HG02642 (cell line): ENCODE measurements around the gene NGLY1.

Experiments used
- ATAC-seq: cut with Tn5 transposase; IDR thresholded peaks from one replicate; pipeline ENCODE4 v1.9.1; 2021; ENCODE audit warnings: mild to moderate bottlenecking; ENCODE audit not compliant: unreplicated experiment, poor library complexity

NGLY1 gene, protein sequence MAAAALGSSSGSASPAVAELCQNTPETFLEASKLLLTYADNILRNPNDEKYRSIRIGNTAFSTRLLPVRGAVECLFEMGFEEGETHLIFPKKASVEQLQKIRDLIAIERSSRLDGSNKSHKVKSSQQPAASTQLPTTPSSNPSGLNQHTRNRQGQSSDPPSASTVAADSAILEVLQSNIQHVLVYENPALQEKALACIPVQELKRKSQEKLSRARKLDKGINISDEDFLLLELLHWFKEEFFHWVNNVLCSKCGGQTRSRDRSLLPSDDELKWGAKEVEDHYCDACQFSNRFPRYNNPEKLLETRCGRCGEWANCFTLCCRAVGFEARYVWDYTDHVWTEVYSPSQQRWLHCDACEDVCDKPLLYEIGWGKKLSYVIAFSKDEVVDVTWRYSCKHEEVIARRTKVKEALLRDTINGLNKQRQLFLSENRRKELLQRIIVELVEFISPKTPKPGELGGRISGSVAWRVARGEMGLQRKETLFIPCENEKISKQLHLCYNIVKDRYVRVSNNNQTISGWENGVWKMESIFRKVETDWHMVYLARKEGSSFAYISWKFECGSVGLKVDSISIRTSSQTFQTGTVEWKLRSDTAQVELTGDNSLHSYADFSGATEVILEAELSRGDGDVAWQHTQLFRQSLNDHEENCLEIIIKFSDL

GRCh38 chr3:25782938-25783660 lies at the start of gene NGLY1:
NGLY1 (minus strand) TSS chr3:25783443; CDS start chr3:25783390, 53 bp downstream.
- ATAC-seq, result peak; percentile 81

DNA sequence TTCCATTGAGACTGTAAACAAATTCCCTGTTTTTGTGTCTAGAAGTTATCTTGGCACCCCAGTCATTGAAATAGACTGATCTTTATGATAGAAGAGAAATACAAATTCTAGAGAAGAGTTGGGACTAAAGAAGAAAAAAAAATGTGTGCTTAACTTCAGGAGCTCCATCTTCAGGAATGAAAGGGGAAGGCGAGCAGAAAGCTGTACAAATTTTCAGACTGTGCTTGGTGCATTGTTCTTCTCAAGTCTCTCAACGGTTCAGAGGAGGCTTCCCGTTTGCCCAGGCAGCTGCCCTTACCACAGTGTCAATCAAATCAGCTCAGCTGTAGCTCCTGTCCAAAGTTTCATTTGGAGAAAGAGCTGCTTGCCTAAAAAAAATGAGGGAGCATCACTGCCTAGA lies 48.3 kb upstream of the NGLY1 start:
- no peak for ATAC-seq

DNA sequence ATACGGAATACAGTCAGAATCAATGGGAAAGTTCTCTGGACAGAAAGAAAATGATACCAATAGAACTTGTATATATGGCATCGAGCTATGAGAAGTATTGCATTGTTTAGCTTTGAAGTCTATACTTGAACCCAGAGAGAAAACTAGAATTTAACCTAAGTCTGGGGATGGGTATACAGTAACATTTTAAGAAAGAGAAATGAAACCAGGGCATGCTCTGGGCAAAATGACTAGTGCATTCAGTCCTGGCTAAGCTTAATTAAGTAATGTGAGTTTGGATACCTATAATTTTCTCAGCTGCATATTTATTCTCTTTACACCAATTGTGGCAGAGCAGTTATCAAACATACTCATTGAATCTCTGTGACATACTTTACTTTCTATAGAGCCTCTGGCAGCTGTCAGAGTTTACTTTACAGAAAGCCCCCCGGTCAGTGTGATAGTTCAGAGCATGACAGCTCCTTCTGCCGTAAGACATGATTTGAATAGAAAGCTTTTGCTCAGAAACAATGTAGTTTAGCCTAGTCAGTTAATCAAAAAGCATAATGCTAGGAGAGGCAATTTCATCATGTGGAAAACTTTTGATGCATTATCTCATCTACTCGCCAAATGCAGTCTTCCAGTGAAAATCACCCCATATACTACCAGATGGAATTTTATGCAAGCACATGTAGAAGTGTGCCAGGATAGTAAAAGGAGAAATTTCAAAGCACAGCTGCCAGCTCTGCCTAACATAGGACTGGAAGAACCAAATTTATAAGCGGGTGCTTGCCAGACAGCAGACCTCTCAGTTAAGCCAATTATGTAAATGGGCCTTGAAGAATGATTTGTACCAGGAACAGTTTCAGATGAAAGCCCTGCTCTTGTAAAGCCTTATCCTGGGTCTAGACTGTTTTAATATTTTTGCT lies 47.4 kb upstream of the NGLY1 start:
- no peak for ATAC-seq

DNA sequence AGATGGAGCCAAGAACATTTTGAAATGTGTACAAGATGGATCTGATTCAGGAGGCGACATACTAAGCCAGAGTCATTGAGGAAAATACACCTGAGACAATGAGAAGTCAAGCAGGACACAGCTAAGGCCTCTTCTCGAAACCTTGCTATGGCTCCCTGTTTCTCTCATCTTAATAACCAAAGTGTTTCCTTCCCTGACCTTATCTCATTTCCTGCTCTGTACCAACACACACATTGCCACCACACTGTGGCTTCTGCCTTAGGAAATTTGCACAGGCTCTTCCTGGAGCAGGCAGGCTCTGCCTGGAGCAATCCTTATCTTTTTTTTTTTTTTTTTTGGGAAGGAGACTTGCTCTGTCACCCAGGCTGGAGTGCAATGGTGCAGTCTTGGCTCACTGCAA lies 43.3 kb upstream of the NGLY1 start:
- ATAC-seq, result no peak

DNA sequence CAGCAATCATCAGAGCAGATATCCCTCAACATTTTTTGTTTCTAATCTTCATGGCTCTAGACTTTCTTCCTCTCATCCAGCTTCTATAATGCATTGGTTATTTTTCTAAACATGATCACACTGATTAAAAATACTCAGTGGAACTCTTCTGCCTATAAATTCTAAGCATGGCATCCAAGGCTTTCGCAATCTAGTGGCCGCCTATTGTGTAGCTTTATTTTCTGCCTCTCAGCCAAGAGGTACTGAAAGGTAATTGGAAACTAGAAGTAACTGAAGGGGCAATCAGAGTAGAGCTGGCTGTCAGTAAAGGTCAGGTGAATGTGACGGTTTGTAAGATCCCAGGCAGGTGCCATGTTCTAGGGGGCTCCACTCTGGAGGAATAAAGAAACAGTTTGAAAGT lies 40.1 kb upstream of the NGLY1 start:
- no peak for ATAC-seq

- no peak for ATAC-seq
Observed at GRCh38 chr3:25821746-25822573, 38.7 kb upstream of the NGLY1 start.

DNA sequence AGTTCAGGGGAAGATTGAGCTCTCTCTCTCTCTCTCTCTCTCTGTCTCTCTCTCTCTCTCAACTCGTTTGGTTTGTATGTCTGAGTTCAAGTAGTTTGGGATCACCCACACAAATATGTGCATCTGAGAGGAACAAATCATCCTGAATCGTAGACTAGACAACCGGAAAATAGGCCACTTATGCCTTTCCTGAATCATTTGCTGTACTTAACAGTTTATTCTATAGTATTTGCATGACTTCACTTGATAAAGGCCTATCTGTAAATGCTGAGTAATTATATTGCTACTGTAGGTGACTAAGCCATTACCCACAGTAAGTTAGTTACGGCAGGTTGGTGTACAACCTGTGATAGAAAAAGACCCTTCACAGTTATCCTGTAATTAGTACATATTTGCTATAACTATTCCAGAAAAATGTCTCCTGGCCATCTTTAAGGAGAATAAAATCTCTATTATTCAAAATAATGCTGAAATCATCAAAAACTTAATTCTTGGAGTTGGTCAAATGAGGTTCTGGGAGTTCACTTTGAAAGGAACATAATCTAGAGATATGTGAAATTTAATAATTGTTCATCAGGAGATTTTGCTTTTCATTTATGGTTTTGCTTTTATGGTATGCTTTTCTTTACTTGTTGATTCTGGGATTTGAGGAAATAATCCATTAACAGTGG lies 37.7 kb upstream of the NGLY1 start:
- no peak for ATAC-seq

GRCh38 chr3:25820366-25820765 lies 37.1 kb upstream of the NGLY1 start:
- ATAC-seq, result no peak

DNA sequence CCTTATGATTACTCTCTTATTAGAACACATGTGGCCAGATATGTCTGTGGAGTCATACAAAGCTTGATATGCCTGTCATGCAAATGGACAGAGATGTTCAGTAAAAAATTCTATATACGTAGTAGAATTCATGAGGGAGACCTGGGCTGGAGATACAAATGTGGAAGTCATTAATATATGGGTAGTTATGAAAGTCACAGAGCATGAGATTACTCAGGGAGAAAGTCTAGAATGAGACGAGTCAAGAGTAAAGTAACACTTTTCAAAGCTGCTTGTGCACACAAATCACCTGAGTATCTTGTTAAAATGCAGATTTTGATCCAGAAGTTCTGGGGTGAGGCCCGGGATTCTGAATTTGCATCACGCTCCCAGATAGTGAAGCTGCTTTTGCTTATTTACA lies 35.1 kb upstream of the NGLY1 start:
- ATAC-seq, result no peak

DNA sequence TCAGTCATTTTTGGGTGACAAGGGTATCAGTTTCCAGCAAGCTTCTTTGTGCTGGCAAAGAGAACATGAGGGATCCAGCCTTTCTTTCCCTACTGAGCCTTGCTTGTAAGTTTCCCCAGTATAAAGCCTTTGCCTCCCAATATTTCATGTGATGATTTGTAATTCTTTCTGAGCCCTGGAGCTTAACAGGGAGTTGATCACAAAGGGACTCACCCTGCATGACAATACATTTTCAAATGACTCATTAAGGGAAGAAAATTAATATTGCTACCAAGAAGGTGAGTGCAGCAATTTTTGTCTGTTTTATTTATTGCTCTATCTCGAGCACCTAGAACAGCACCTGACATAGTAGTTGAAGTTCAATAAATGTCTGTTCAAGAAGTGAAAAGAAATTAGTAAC lies 34.4 kb upstream of the NGLY1 start:
- ATAC-seq, result no peak

GRCh38 chr3:25817107-25817506 lies 33.9 kb upstream of the NGLY1 start:
- ATAC-seq, result peak; percentile 44

- ATAC-seq, result no peak
Observed at GRCh38 chr3:25812644-25813043, 29.4 kb upstream of the NGLY1 start.

- no peak for ATAC-seq
Observed at GRCh38 chr3:25804676-25805075, 21.4 kb upstream of the NGLY1 start.

DNA sequence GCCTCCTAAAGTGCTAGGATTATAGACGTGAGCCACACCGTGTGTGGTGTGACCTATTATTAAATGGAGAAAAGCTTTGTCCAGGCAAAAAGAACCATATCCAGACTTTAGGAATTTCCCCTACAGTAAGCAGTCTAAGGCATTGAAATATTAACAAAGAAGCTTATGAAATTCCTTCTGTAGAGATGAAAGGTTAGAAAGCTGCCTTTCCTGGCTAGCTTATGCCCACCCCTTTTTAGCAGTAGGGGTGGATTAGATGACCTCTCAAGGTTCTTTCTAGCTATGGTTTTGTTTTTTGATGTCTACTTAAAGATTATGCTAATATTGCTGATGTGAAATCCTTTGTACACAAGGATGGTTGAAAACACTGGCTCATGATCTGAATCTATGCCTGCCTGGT lies 20.6 kb upstream of the NGLY1 start:
- ATAC-seq, result no peak

DNA sequence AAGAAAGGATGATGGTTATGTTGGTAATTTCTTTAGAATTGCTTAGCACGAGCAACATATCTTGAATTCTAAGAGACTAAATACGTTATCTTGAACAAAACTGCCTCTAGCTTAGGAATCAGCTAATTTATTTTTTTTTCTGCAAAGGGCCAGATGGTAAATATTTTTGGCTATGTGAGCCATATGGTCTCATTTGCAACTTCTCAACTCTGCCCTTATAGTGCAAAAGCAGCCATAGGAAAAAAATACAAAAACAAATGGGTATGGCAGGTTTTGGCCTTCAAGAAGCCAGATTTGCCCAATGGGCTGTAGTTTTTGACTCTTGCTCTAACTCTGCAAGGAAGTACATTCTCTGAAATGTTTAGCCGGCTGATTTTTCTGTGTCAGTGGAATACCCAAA lies 18.5 kb upstream of the NGLY1 start:
- no peak for ATAC-seq

GRCh38 chr3:25789596-25790556 lies 6.6 kb upstream of the NGLY1 start, which contains the start of gene OXSM:
OXSM (plus strand) TSS chr3:25790090; CDS start chr3:25791021, 931 bp downstream.
- ATAC-seq, result peak; percentile 96

GRCh38 chr3:25789209-25789595 lies 6.0 kb upstream of the NGLY1 start:
- no peak for ATAC-seq

DNA sequence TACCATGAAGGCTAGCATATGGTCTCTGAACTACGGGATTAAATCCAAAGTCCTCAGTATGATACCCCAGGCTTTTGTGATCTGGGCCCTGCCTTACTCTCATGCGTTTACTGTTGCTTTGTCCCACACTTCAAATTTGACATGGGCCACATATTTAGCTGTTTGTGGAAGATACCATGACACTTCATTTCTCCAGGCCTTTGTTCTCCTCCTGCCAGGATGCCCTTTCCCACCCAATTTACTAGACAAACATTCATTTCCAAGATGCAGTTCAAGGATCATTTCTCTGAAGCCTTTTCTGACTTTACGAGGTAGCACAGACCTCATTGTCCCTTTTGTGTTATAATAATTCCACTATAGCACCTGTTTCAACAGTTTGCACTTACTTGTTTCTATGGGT lies 4.4 kb upstream of the NGLY1 start:
- no peak for ATAC-seq
